ES-I3 (cell line): ENCODE results near the gene ADH1C.

Source experiments
- H3K36me3 ChIP-seq: 2 replicates; pipeline ENCODE4 v1.6.1; 2013; ENCODE audit warnings: mild to moderate bottlenecking, low read length, control low read depth, moderate library complexity; ENCODE audit not compliant: insufficient read depth
- H3K4me1 ChIP-seq: 2 replicates; pipeline ENCODE4 v1.6.1; 2013; ENCODE audit warnings: mild to moderate bottlenecking, control low read depth, low read length; ENCODE audit not compliant: insufficient read depth
- H3K9ac ChIP-seq: 2 replicates; pipeline ENCODE4 v1.6.1; 2013; ENCODE audit warnings: low read depth, mild to moderate bottlenecking, low read length, moderate library complexity
- H3K9me3 ChIP-seq: 2 replicates; pipeline ENCODE4 v1.6.1; 2013; ENCODE audit warnings: mild to moderate bottlenecking, low read length, moderate library complexity; ENCODE audit not compliant: control insufficient read depth, insufficient read depth

ADH1C gene

DNA sequence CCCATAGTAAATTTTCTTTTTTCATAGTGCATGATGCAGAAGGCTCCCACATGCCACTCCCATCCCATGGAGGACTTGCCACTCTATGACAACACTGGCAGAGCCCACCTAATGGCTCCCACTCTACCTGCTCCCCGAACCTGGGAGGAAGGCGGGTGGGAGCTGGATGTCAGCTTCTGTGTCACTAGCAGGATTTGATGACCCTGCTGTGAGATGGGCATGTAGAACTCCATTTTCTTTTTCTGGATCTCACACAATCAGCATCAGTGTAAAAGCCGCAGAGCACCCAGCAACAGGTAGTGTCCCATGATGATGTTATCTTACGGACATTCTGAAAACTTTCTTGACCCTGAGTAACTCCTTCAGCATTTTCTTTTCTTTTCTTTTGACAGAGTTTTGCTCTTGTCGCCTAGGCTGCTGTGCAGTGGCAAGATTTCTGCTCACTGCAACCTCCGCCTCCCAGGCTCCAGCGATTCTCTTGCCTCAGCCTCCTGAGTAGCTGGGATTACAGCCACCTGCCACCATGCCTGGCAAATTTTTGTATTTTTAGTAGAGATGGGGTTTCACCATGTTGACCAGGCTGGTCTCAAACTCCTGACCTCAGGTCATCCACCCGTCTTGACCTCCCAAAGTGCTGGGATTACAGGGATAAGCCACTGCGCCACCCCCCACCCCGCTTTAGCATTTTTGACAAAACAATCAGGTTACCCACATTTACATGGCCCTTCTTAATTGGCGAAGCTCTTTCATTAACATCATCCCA, 46.7 kb downstream of the ADH1C start:
- H3K36me3 ChIP-seq = no peaks in the 10 kb centered on the region
- no peaks in the 10 kb centered on the region for H3K4me1 ChIP-seq
- no peak overlapping the region for H3K9ac ChIP-seq
- no peaks in the 10 kb centered on the region for H3K9me3 ChIP-seq

DNA sequence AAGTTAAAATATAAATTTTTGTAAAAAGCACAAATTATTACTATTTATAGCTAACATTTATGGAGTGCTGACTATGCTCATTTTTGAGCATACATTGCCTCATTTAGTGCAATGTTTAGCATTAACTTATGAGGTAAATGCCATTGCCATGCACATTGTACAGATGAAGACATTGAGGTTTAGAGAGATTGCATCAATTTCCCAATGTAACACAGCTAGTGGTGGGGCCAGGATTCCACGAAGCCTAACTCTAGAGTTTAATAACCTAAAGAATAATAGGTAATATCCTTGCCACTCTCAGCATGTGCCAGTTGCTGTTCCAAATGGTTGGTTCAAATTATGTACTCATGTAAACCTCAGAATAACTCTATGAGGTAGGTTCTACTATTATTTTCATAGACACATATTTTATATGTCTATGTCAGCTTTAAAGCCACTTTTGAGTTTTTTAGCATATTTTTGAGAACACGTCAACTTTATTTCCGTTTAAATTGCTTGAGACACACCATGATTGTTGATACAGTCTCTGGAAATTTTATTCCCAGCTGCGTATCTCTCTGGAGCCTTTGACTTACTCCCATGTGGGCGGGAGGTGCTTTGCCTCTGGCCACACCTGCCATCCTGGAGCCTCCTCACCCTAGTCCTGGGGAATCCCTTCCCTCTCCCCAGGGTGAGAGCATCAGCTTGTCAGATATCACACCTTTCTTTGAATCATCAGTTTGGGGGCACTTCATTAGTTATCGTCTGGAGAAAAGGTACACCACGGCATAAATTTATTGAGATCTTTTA, 51.0 kb downstream of the ADH1C start:
- Histone ChIP-seq H3K36me3 (no peaks in the 10 kb centered on the region), H3K9ac (no peak overlapping the region), H3K4me1 (no peaks in the 10 kb centered on the region), H3K9me3 (no peaks in the 10 kb centered on the region)

DNA sequence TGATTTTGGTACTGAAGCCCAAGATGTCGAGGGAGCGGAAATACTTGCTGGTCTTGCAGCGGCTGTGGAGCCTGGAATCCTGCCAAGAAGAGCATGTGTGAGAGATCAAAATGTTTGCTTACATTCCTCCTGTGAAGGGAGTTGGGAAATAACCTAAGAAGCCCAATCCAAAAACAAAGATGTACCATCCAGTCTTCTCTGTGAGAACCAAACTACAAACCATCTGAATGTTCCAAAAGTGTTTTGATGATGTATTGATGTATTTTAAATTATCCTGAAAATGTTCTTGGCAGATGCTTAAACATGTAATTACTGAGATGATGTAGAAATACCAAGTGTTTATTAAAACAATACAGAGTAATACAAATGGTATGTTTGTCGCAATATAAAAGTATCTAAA, 51.6 kb downstream of the ADH1C start:
- H3K4me1 ChIP-seq = no peaks in the 10 kb centered on the region
- no peak overlapping the region for H3K9ac ChIP-seq
- no peaks in the 10 kb centered on the region for H3K9me3 ChIP-seq
- no peaks in the 10 kb centered on the region for H3K36me3 ChIP-seq

DNA sequence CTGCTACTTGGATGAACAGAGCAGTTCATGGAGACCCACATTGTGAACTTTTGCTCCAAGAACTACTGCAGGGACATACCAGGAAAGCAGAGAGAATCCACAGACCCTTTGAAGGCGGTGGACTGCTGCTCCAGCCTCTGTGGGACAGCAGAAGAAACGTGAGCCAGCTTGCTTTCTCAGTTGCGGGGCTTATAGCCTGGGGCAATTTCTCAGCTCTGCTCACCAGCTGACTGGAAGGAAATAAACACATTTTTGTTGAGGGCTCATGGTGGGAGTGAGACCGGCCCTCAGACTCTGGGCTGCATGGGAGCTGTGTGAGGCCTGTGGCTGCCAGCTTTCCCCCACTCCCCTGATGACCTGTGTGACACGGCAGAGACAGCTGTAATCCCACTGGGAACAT, 59.2 kb downstream of the ADH1C start:
- no peaks in the 10 kb centered on the region for H3K4me1 ChIP-seq
- no peaks in the 10 kb centered on the region for H3K36me3 ChIP-seq

DNA sequence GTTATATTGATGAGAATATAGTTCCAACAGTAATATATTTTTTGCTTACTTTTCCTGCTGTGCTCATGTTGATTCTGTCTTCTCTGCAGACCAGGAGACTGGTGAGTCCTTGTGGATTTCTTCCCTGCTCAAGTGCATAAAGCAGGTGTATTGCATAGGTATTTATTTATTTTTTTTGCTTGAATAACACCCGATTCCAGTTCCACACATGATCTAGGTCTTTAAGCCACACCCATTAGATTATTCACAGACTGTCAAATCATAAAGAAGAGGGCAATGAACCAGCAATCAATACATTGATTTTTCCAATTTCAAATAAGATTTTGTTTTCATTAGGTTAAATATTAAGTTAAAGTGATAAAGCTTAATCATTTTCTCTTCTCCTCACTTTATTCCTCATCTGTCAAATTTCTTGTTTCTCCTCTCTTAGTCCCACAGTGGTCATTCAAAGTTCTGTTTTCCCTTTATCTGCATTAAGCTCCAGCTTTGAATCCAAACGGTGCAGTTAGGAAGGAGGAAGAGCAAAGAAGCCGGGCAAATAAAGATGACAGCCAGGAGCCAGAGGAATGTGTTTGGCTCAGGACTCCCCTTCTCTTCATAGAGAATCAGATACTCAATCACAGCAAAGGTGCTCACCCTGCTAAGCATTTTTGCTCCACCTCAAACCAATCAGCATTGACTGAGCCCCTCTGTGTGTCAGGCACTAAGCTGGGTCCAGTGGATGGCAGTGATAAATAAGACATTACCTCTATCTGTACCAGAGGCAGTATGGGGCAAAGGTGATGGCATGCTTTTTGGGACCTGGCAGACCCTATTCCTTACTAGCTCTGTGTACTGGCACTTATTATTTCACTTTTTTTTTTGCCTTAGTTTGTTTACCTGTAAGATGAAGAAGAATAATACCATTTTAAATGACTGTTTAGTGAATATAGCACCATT, 61.4 kb downstream of the ADH1C start, which contains the start of gene ADH1A:
TSS of gene ADH1A (minus strand) at position 138 of the 939 bp plus-strand sequence. CDS start at position 67, 71 bp downstream.
- H3K36me3 ChIP-seq = no peaks in the 10 kb centered on the region
- H3K9ac ChIP-seq = no peak within 1 kb of the TSS

More for the DNA sequence above, 59.2 kb downstream of the ADH1C start:
- peaks cover 4% of the 10 kb centered on the region; the same call in 1 of the 2 replicates for H3K9me3 ChIP-seq
- no peak overlapping the region for H3K9ac ChIP-seq

More for the DNA sequence above, 61.4 kb downstream of the ADH1C start, which contains the start of gene ADH1A:
- no peaks in the 10 kb centered on the region for H3K4me1 ChIP-seq
- peaks cover 4% of the 10 kb centered on the region; the same call in 1 of the 2 replicates for H3K9me3 ChIP-seq
